GM19099 (cell line): ENCODE results near the gene SEC61G.

Experiments
- POLR2A ChIP-seq: IDR thresholded peaks from 3 replicates; pipeline ENCODE4 v1.6.1; 2011; ENCODE audit warnings: low read depth; ENCODE audit not compliant: insufficient read length; ENCODE audit errors: extremely low read depth

Gene SEC61G

DNA sequence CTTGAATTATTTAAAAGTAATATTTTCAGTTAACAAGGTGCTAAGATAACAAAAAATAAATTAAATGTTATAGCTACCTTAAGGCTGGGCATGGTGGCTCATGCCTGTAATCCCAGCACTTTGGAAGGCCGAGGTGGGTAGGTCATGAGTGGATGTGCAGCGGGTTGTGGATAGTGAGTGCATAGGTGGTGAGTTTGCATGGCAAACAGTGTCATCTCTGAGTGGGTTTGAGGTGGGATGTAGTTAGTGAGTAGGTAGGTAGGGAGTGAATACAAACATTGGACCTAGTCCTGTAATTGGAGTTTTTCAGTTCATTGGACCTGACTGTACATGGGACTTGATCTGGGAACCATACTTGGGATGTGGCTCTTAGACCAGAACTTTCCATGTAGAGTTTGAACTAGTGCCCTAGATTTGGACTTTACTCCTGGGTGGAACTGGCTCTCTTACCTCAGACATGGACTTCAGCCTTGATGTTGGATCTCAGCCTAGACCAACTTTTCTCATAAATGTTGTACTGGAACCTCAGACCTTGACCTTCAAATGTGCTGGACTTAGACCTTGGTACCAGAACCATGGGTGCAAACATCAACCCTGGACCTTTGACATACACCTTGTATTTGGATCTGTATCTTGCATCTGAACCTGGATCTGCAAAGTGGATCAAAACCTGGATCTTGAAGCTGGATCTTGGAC, 47.0 kb downstream of the SEC61G start:
- TF ChIP-seq POLR2A: no peak

- TF ChIP-seq POLR2A: no peak
Observed at GRCh38 chr7:54709283-54709682, 49.7 kb downstream of the SEC61G start.

DNA sequence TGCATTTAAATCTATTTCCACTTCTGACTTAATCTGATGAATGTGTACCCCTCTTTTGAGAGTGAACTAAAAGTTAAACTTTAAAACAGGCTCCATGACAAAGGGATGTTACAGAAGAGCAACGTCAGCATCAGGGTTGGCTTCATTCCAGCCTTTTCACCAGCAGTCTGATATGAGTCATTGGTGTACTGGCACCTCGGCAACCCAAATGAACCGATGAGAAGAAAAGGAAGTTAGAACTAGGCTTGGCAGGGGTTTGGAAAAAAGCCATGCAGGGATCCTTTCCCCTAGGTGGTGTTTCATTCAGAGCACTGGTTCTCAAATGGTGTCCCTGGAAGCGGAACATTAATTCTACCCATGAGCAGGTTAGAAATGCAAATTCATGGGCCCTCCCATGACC, 53.6 kb downstream of the SEC61G start:
- no peak for TF ChIP-seq POLR2A

DNA sequence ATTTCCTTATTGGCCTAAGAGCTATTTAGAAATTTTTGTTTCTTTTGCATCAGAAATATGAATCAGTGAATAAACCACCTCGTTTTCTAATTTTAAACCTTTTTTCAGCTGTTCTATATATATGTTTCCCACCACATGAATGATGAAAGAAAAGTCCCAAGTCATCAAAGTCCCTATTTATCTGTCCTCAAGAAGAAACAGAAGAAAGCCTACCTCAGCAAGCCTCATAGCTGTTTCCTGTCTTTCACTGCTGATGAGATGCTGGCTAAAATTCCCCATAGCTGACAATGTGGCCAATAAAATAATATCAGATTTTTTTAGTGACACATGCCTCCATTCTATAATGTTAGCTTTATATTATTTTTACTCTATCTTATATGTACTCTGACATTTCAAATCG, 54.2 kb downstream of the SEC61G start:
- no peak for TF ChIP-seq POLR2A
